ENCODE results near the gene PAIP1. TPM values are rescaled to one million over a fixed set of nuclear protein-coding genes. Genes with fewer than 3 reads are reported as not detected.
A peak's percentile ranks its signal among the peaks of the same experiment; 100 is the strongest.
"Not testable (repeated sequence)": the region's sequence is repeated elsewhere in the genome, so short reads cannot be mapped to it uniquely, and the experiment has no call there.

PAIP1 gene
- total RNA-seq, 1 donor from 2014 or later = 213 TPM

DNA sequence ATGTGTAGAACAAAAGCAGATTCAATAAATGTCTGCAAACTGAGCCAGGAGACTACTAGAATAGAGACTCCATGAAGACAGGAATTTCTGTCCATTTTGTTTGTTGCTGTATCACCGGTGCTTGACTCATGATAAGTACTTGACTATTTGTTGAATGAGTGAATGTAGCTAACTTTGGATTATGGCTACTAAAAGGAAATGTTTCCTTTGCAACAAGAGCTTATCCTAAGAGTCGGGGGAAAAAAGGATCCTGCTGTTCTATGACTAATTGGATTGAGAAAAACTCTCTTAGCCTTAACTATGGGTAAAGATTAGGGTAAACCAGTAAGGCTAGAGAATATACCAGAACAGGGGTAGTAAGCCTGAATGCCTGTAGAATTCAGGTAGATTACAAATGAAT, 3.5 kb downstream of the PAIP1 start:
- peaks cover 29% of the 10 kb centered on the region for H3K36me3 ChIP-seq
- TF ChIP-seq EZH2 (IDR thresholded peaks at IDR 0.05) (no peak), EZH2phosphoT487 (IDR thresholded peaks at IDR 0.05) (no peak), CTCF (IDR thresholded peaks at IDR 0.05) (no peak)
- peak; percentile 44 for DNase-seq (ENCODE audit: low spot score)
- no peak overlapping the region for H3K4me3 Mint-ChIP-seq
- H3K4me3 ChIP-seq = peak overlapping the region; percentile 77
- H3F3A ChIP-seq (ENCODE audit: low read depth) = peaks cover 21% of the 10 kb centered on the region
- H3K9me3 Mint-ChIP-seq = peaks cover 3% of the 10 kb centered on the region
- no peak overlapping the region for H3K27ac Mint-ChIP-seq
- peaks cover 81% of the 10 kb centered on the region for H3K79me2 ChIP-seq (ENCODE audit: low read depth)
- peak overlapping the region; percentile 95 for H3K4me2 ChIP-seq
- peaks cover 5% of the 10 kb centered on the region for H3K27me3 Mint-ChIP-seq (ENCODE audit: insufficient read depth, low read depth)
- H4K20me1 ChIP-seq (ENCODE audit: low read depth) = peaks cover 72% of the 10 kb centered on the region
- H3K27me3 ChIP-seq = peaks cover 10% of the 10 kb centered on the region
- peaks cover 7% of the 10 kb centered on the region for H3K4me1 Mint-ChIP-seq
- H2AFZ ChIP-seq (replicated peaks) = no peak overlapping the region
- H3K9ac ChIP-seq = no peak overlapping the region
- no peaks in the 10 kb centered on the region for H3K9me3 ChIP-seq (ENCODE audit: low read depth)
- H3K4me1 ChIP-seq = peaks cover 46% of the 10 kb centered on the region
- peak overlapping the region; percentile 5 for H3K27ac ChIP-seq
- peaks cover 17% of the 10 kb centered on the region for H3K36me3 Mint-ChIP-seq

DNA sequence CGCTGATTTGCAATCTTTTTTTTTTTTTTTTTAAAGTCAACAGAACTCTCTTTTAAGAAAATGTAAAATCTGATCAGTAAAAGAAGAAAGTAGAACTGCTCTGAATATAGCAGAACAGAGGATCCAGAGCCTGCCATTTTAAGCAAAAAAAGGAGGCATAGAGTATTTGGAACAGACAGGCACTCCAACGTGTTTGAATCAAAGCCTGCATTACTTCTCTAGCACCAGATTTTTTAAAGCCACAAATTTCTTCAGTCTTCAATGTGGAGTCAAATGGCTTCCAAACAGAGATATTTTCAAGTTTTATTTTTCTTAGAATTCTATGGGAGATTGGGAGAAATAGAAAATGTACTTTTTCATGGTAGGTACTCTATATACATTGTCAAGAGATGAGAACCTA, 5.1 kb downstream of the PAIP1 start:
- Mint-ChIP-seq H3K4me3 (no peak overlapping the region), H3K36me3 (peaks cover 29% of the 10 kb centered on the region), H3K9me3 (peaks cover 3% of the 10 kb centered on the region), H3K27me3 (ENCODE audit: insufficient read depth, low read depth) (peaks cover 5% of the 10 kb centered on the region), H3K27ac (no peak overlapping the region), H3K4me1 (peaks cover 3% of the 10 kb centered on the region)
- Histone ChIP-seq H3K9me3 (ENCODE audit: low read depth) (no peaks in the 10 kb centered on the region), H3K9ac (no peak overlapping the region), H3K27me3 (no peaks in the 10 kb centered on the region), H3F3A (ENCODE audit: low read depth) (peaks cover 16% of the 10 kb centered on the region), H3K4me2 (peak overlapping the region; percentile 95), H3K27ac (no peak overlapping the region), H3K79me2 (ENCODE audit: low read depth) (peaks cover 96% of the 10 kb centered on the region), H3K36me3 (peaks cover 38% of the 10 kb centered on the region), H4K20me1 (ENCODE audit: low read depth) (peaks cover 85% of the 10 kb centered on the region), H2AFZ (replicated peaks) (no peak overlapping the region), H3K4me1 (peaks cover 46% of the 10 kb centered on the region), H3K4me3 (no peak overlapping the region)
- TF ChIP-seq CTCF (IDR thresholded peaks at IDR 0.05) (no peak), EZH2phosphoT487 (IDR thresholded peaks at IDR 0.05) (no peak), EZH2 (IDR thresholded peaks at IDR 0.05) (no peak)
- no peak for DNase-seq (ENCODE audit: low spot score)

- H3K4me1 ChIP-seq = peaks cover 32% of the 10 kb centered on the region
- H3K4me3 Mint-ChIP-seq; H3K4me2 ChIP-seq; H3K4me3 ChIP-seq; H3F3A ChIP-seq (ENCODE audit: low read depth); H3K9ac ChIP-seq; H2AFZ ChIP-seq (replicated peaks); H3K9me3 ChIP-seq (ENCODE audit: low read depth); H3K27ac Mint-ChIP-seq; H3K27me3 Mint-ChIP-seq (ENCODE audit: insufficient read depth, low read depth); H3K27me3 ChIP-seq; H3K27ac ChIP-seq; H3K9me3 Mint-ChIP-seq; H3K4me1 Mint-ChIP-seq; DNase-seq (ENCODE audit: low spot score): not testable (repeated sequence)
- H3K36me3 ChIP-seq = peaks cover 42% of the 10 kb centered on the region
- H4K20me1 ChIP-seq (ENCODE audit: low read depth) = peaks cover 88% of the 10 kb centered on the region
- peaks cover 98% of the 10 kb centered on the region for H3K79me2 ChIP-seq (ENCODE audit: low read depth)
- H3K36me3 Mint-ChIP-seq = peaks cover 41% of the 10 kb centered on the region
Measured at GRCh38 chr5:43549272-43549671, 7.6 kb downstream of the PAIP1 start.

DNA sequence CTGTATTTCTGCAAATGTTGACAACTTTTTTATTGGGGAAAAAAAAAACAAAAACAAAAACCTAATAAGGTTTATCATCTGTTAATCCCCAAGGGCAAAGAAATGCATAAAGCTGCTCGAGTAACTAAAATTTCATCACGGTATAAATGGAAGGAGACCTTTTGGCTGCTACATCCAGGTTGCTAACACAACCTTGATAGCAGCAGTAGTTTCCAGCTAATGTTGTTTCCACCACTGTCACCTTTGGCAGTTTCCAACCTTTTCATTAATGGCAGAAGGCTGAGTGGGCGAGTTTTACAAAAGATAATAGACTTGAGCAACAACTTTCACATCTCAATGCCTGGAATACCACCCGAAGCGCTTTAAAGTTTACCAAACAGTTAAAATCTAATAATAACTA, 8.5 kb downstream of the PAIP1 start:
- no peak overlapping the region for H2AFZ ChIP-seq (replicated peaks)
- Mint-ChIP-seq H3K27me3 (ENCODE audit: insufficient read depth, low read depth) (peaks cover 3% of the 10 kb centered on the region), H3K4me3 (no peak overlapping the region), H3K9me3 (peaks cover 3% of the 10 kb centered on the region), H3K27ac (no peak overlapping the region), H3K4me1 (peaks cover 3% of the 10 kb centered on the region), H3K36me3 (peaks cover 45% of the 10 kb centered on the region)
- no peak for DNase-seq (ENCODE audit: low spot score)
- H3K79me2 ChIP-seq (ENCODE audit: low read depth) = peaks cover 96% of the 10 kb centered on the region
- H3K9me3 ChIP-seq (ENCODE audit: low read depth) = no peaks in the 10 kb centered on the region
- H3K4me2 ChIP-seq = no peak overlapping the region
- H3K36me3 ChIP-seq = peaks cover 47% of the 10 kb centered on the region
- no peaks in the 10 kb centered on the region for H3F3A ChIP-seq (ENCODE audit: low read depth)
- H3K27ac ChIP-seq = no peak overlapping the region
- TF ChIP-seq CTCF (IDR thresholded peaks at IDR 0.05) (no peak), EZH2 (IDR thresholded peaks at IDR 0.05) (no peak), EZH2phosphoT487 (IDR thresholded peaks at IDR 0.05) (no peak)
- H3K4me3 ChIP-seq = no peak overlapping the region
- no peaks in the 10 kb centered on the region for H3K27me3 ChIP-seq
- H4K20me1 ChIP-seq (ENCODE audit: low read depth) = peaks cover 78% of the 10 kb centered on the region
- H3K9ac ChIP-seq = no peak overlapping the region
- peaks cover 25% of the 10 kb centered on the region for H3K4me1 ChIP-seq
